HepG2 (cell line): Measurements from ENCODE around the gene WARS2. TPM values are rescaled to one million over a fixed set of nuclear protein-coding genes. Genes with fewer than 3 reads are reported as not detected.

Experiments
- ATAC-seq: fragments of 200-7000 bp; cut with Tn5 transposase; 3 replicates; pipeline ENCODE4 v1.9.1; 2020; ENCODE audit warnings: mild to moderate bottlenecking, moderate library complexity
- BruUV-seq: library from RNA; stranded (reverse); fragments of 400-500 nt; replicated peaks from 2 replicates; lab custom pipeline; 2021; lab: Mats Ljungman, UMichigan
- CTCF ChIA-PET: fragments of 300-600 bp; formaldehyde crosslinking; extraction: SDS; loops from one replicate; lab custom pipeline; 2021; ENCODE audit warnings: low total read pairs, inconsistent platforms, low intra/inter-chr PET ratio; lab: Yijun Ruan, JAX
- POLR2A ChIA-PET: fragments of 350-600 bp; sonication (Branson Sonifier 250); formaldehyde crosslinking; loops from one replicate; lab custom pipeline; 2020; ENCODE audit warnings: antibody characterized with exemption, inconsistent platforms; lab: Yijun Ruan, JAX
- DNase-seq: peaks from one replicate; pipeline ENCODE4 v3.0.0-alpha.2; 2015; ENCODE audit warnings: low spot score
- FAIRE-seq: peaks from 3 replicates; lab custom pipeline; 2011; peaks lifted over from hg19 to GRCh38; lab: Jason Lieb, UNC
- H2AFZ ChIP-seq: one replicate; pipeline ENCODE4 v1.6.1; 2011; ENCODE audit warnings: low read length, inconsistent platforms
- H3K27ac ChIP-seq: fragments of 300-600 bp; 3 replicates; pipeline ENCODE4 v1.8.0; 2011; ENCODE audit warnings: mixed run types, mild to moderate bottlenecking, mixed read lengths, low read length, inconsistent platforms; ENCODE audit not compliant: insufficient read depth; ENCODE audit errors: extremely low read length
- H3K27me3 ChIP-seq, 2 experiments: fragments of 200-600 bp in 1 of 2; 2 replicates in 1 of 2; 3 replicates in 1 of 2; pipeline versions ENCODE4 v1.6.0 to v1.8.0; 2011; ENCODE audit warnings: low read length in 2 of 2, mild to moderate bottlenecking in 2 of 2, moderate library complexity in 2 of 2, inconsistent platforms in 1 of 2; ENCODE audit not compliant: insufficient read depth in 2 of 2, control insufficient read depth in 1 of 2
- H3K36me3 ChIP-seq, 2 experiments: fragments of 200-600 bp in 1 of 2; replicated peaks in 1 of 2; 2 replicates in 1 of 2; 3 replicates in 1 of 2; pipeline versions ENCODE4 v1.5.1 to v1.8.0; 2011; ENCODE audit warnings: low read length in 2 of 2, inconsistent platforms in 1 of 2; ENCODE audit not compliant: insufficient read depth in 2 of 2, control insufficient read depth in 1 of 2
- H3K4me1 ChIP-seq: 2 replicates; pipeline ENCODE4 v1.5.1; 2012; ENCODE audit warnings: low read length, inconsistent platforms; ENCODE audit not compliant: insufficient read depth
- H3K4me2 ChIP-seq: 2 replicates; pipeline ENCODE4 v1.6.0; 2011; ENCODE audit warnings: low read depth, low read length, inconsistent platforms
- H3K4me3 ChIP-seq, 3 experiments: fragments of 200-600 bp in 1 of 3; sonication (generic), shearing (Covaris generic) in 1 of 3; replicated peaks in 1 of 3; 2 replicates each; pipeline ENCODE4 v1.5.1; 2011 to 2016; ENCODE audit warnings: low read length in 3 of 3, inconsistent platforms in 2 of 3, low read depth in 2 of 3, mild to moderate bottlenecking in 2 of 3, control low read depth in 1 of 3, mixed read lengths in 1 of 3; ENCODE audit not compliant: insufficient read depth in 1 of 3
- H3K79me2 ChIP-seq: one replicate; pipeline ENCODE4 v1.6.1; 2011; ENCODE audit warnings: low read length, inconsistent platforms; ENCODE audit not compliant: insufficient read depth
- H3K9ac ChIP-seq: 2 replicates; pipeline ENCODE4 v1.6.0; 2011; ENCODE audit warnings: mild to moderate bottlenecking, low read depth, low read length, inconsistent platforms; ENCODE audit not compliant: insufficient read depth
- H3K9me3 ChIP-seq: 2 replicates; pipeline ENCODE4 v1.5.1; 2012; ENCODE audit warnings: mild to moderate bottlenecking, low read length
- H4K20me1 ChIP-seq: 2 replicates; pipeline ENCODE4 v1.6.0; 2011; ENCODE audit warnings: inconsistent platforms, mild to moderate bottlenecking, low read length, moderate library complexity; ENCODE audit not compliant: insufficient read depth
- ARID2 ChIP-seq: sonication (generic); formaldehyde crosslinking; IDR thresholded peaks from 2 replicates; pipeline ENCODE4 v1.8.1; 2022; ENCODE audit warnings: mild to moderate bottlenecking, missing genetic modification reagents, borderline replicate concordance
- ATF1 ChIP-seq: IDR thresholded peaks from 2 replicates; pipeline ENCODE4 v1.6.1; 2016; ENCODE audit warnings: mild to moderate bottlenecking, control low read depth
- DMAP1 ChIP-seq: IDR thresholded peaks from 2 replicates; pipeline ENCODE4 v1.6.1; 2016
- FOXJ3 ChIP-seq: sonication (generic); formaldehyde crosslinking; IDR thresholded peaks from 2 replicates; pipeline ENCODE4 v1.4.0; 2020; ENCODE audit warnings: missing genetic modification reagents, mild to moderate bottlenecking, borderline replicate concordance
- HNF1B ChIP-seq: sonication (generic); formaldehyde crosslinking; IDR thresholded peaks from 2 replicates; pipeline ENCODE4 v1.5.1; 2020; ENCODE audit warnings: mild to moderate bottlenecking, moderate library complexity, missing genetic modification reagents
- KDM5A ChIP-seq: fragments of 200-600 bp; sonication (generic); IDR thresholded peaks from 2 replicates; pipeline ENCODE4 v1.7.0; 2018; ENCODE audit warnings: antibody characterized with exemption, mild to moderate bottlenecking, low read length, borderline replicate concordance
- LCORL ChIP-seq, 2 experiments: fragments of 450-650 bp in 1 of 2; sonication (generic) in 1 of 2; formaldehyde crosslinking in 1 of 2; IDR thresholded peaks; 2 replicates each; pipeline versions ENCODE4 v1.5.0 to v1.6.1; 2017 to 2020; ENCODE audit warnings: antibody characterized with exemption in 1 of 2, missing genetic modification reagents in 1 of 2
- MEIS1 ChIP-seq: sonication (generic); formaldehyde crosslinking; IDR thresholded peaks from 2 replicates; pipeline ENCODE4 v1.9.0; 2021; ENCODE audit warnings: mild to moderate bottlenecking, missing genetic modification reagents, moderate library complexity, borderline replicate concordance
- MTF2 ChIP-seq: sonication (generic); formaldehyde crosslinking; IDR thresholded peaks from 2 replicates; pipeline ENCODE4 v1.5.0; 2020; ENCODE audit warnings: missing genetic modification reagents, borderline replicate concordance
- NFKBIZ ChIP-seq: IDR thresholded peaks from 2 replicates; pipeline ENCODE4 v1.6.1; 2018; ENCODE audit warnings: missing genetic modification reagents, missing compliant biosample characterization
- SIN3B ChIP-seq: fragments of 150-350 bp; IDR thresholded peaks from 2 replicates; pipeline ENCODE4 v1.6.1; 2014; ENCODE audit warnings: low read length
- SMAD3 ChIP-seq: sonication (generic); formaldehyde crosslinking; IDR thresholded peaks from 2 replicates; pipeline ENCODE4 v1.4.0; 2020; ENCODE audit warnings: missing genetic modification reagents
- TERF1 ChIP-seq: sonication (generic); formaldehyde crosslinking; IDR thresholded peaks from 2 replicates; pipeline ENCODE4 v1.8.0; 2022; ENCODE audit warnings: mild to moderate bottlenecking, missing genetic modification reagents, moderate library complexity
- TFDP1 ChIP-seq: IDR thresholded peaks from 2 replicates; pipeline ENCODE4 v1.6.1; 2016; ENCODE audit warnings: missing compliant biosample characterization, missing genetic modification reagents, borderline replicate concordance
- ZGPAT ChIP-seq: IDR thresholded peaks from 2 replicates; pipeline ENCODE4 v1.6.1; 2016; ENCODE audit warnings: mild to moderate bottlenecking
- ZNF264 ChIP-seq: sonication (generic); formaldehyde crosslinking; IDR thresholded peaks from 2 replicates; pipeline ENCODE4 v1.4.0; 2020; ENCODE audit warnings: missing genetic modification reagents
- ZNF354B ChIP-seq: sonication (generic); formaldehyde crosslinking; IDR thresholded peaks from 2 replicates; pipeline ENCODE4 v1.8.0; 2022; ENCODE audit warnings: mild to moderate bottlenecking, missing genetic modification reagents
- ZNF547 ChIP-seq: sonication (generic); formaldehyde crosslinking; IDR thresholded peaks from 2 replicates; pipeline ENCODE4 v1.5.1; 2020; ENCODE audit warnings: mild to moderate bottlenecking, missing genetic modification reagents
- ZNF660 ChIP-seq: sonication (generic); formaldehyde crosslinking; IDR thresholded peaks from 2 replicates; pipeline ENCODE4 v1.5.1; 2020; ENCODE audit warnings: mild to moderate bottlenecking, low read depth, missing genetic modification reagents, borderline replicate concordance
- in situ Hi-C: cut with HindIII; loops from 2 replicates; pipeline ENCODE4 v1.10.0; 2017; ENCODE audit warnings: low pct_unique_long_range_greater_than_20kb; ENCODE audit not compliant: extremely low pct_ligation_motif_present
- intact Hi-C: fragments of 100-400 bp; cut with micrococcal nuclease; formaldehyde crosslinking; loops from one replicate; pipeline ENCODE4 v1.10.0; 2022; ENCODE audit not compliant: unreplicated experiment
- polyA plus RNA-seq, 8 experiments: library from polyadenylated mRNA; depleted of rRNA in 3 of 8; stranded (reverse) in 7 of 8; unstranded in 1 of 8; fragments of >200 nt; fragmentation: Illumina TruSeq in 4 of 8; extraction: Trizol in 4 of 8; gene quantifications; 2 replicates each; pipeline versions ENCODE4 v1.2.1 to v1.2.3, GENCODE V29; 2011 to 2016; ENCODE audit warnings: low read depth in 4 of 8, missing spikeins in 1 of 8, mixed read lengths in 1 of 8; ENCODE audit not compliant: insufficient read depth in 1 of 8
- total RNA-seq, 5 experiments: library from RNA; depleted of rRNA; stranded (reverse); fragments of >200 nt; fragmentation: Illumina TruSeq; extraction: Trizol; gene quantifications; 2 replicates each; pipeline ENCODE4 v1.2.3, GENCODE V29; 2016; ENCODE audit warnings: low read depth in 1 of 5

Gene WARS2
- total and polyA plus RNA-seq, 2 of the 13 experiments (the other 11 are each of a cell fraction or from before 2014, with no cell fraction given) = 12.4 to 18.8 TPM

- ATAC-seq (no peak), FAIRE-seq (no peak), DNase-seq (no peak)
- Histone ChIP-seq H2AFZ (no peak overlapping the region), H3K27ac (no peak overlapping the region), H3K79me2 (no peaks in the 10 kb centered on the region), H3K4me3 (no peak overlapping the region), H3K27me3 (no peaks in the 10 kb centered on the region), H3K9me3 (no peaks in the 10 kb centered on the region), H3K4me2 (no peak overlapping the region), H3K4me1 (no peaks in the 10 kb centered on the region), H3K36me3 (no peaks in the 10 kb centered on the region), H4K20me1 (no peaks in the 10 kb centered on the region), H3K9ac (no peak overlapping the region)
- no TSS peak for BruUV-seq
- POLR2A ChIA-PET = no interaction called here
- in situ Hi-C loops = no loop called here
- TF ChIP-seq MEIS1 (CRISPR knock-in tag) (no peak), TFDP1 (CRISPR knock-in tag) (no peak), LCORL (IDR thresholded peaks at IDR 0.05) (no peak), LCORL (CRISPR knock-in tag; IDR thresholded peaks at IDR 0.05) (no peak), SIN3B (no peak), ZNF354B (CRISPR knock-in tag) (no peak), MTF2 (CRISPR knock-in tag) (no peak), HNF1B (CRISPR knock-in tag) (no peak), NFKBIZ (CRISPR knock-in tag) (no peak), DMAP1 (no peak), ATF1 (CRISPR knock-in tag) (no peak), ZNF547 (CRISPR knock-in tag) (no peak), FOXJ3 (CRISPR knock-in tag) (no peak), ZNF264 (CRISPR knock-in tag) (no peak), SMAD3 (CRISPR knock-in tag) (no peak), KDM5A (no peak), TERF1 (CRISPR knock-in tag) (no peak), ZNF660 (CRISPR knock-in tag) (no peak), ZGPAT (CRISPR knock-in tag) (no peak), ARID2 (CRISPR knock-in tag) (no peak)
- CTCF ChIA-PET = no interaction called here
- intact Hi-C loops = no loop called here
Observed at GRCh38 chr1:119099775-119100174, 40.7 kb downstream of the WARS2 start.
